Stimulated activated naive CD4-positive, alpha-beta T cell treated with Interleukin-2 at 50 U/mL for 16 hours (primary cell): Measurements from ENCODE around the gene DOCK3.
"Not testable (repeated sequence)": the region's sequence is repeated elsewhere in the genome, so short reads cannot be mapped to it uniquely, and the experiment has no call there.

Experiments
- DNase-seq: peaks from one replicate; lab custom pipeline; 2025; lab: John Stamatoyannopoulos, UW

DOCK3 gene

DNA sequence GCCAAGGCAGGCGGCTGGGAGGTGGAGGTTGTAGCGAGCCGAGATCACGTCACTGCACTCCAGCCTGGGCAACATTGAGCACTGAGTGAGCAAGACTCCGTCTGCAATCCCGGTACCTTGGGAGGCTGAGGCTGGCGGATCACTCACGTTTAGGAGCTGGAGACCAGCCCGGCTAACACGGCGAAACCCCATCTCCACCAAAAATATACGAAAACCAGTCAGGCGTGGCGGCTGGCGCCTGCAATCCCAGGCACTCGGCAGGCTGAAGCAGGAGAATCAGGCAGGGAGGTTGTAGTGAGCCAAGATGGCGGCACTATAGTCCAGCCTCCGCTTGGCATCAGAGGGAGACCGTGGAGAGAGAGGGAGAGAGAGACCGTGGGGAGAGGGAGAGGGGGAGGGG lies 129.6 kb downstream of the DOCK3 start:
- not testable (repeated sequence) for DNase-seq

DNA sequence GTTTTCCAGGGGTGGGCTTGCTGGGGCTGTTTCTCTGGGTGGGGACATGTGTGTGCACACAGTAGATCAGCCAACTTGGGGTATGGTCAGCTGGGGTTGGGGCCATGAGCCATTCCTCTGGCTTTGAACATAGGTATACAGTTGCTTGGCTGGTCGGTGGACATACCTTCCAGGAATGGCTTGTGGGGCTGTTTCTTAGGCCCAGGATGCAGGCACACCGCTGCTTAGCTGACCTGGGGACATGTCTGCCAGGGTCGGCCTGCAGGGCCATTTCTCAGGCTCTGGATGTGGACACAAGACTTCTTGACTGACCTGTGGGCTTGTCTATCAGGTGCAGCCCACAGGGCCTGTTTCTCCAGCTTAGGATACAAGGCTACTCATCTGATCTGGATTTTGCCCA lies 130.6 kb downstream of the DOCK3 start:
- DNase-seq, result no peak

DNA sequence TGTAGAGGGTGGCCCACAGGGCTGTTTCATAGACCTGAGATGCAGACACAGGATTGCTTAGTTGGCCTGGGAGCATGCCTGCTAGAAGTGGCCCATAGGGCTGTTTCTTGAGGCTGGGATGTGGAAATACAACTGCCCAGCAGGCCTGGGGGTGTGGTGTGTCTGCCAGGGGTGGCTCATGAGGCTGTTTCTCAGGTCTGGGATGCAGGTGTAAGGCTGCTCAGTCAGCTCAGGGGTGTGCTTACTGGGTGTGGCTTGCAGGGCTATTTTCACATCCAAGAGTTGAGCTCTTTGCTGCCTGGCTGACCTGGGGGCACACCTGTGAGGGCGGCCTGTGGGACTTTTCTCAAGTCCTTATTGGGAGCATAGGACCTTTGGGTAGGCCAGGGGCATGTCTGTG lies 131.3 kb downstream of the DOCK3 start:
- no peak for DNase-seq

DNA sequence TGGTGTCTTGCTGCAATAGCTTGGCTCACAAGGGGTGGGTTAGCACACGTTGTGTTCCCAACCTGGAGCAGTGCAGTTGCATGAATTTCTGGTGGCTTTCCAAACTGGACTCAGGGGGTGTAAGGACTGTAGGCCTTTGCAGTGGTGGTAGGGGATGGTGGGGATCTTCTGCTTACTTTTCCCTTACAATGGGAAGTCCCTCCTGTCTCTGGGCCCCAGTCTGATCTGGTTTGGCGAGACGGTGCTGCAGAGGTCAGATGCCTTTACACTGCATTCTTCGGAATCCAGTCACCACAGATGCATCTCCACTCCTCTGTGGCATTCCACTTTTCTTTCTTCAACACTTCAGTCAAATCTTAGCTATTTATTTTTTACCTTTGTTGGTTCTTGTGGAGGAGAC lies 132.1 kb downstream of the DOCK3 start:
- no peak for DNase-seq

DNA sequence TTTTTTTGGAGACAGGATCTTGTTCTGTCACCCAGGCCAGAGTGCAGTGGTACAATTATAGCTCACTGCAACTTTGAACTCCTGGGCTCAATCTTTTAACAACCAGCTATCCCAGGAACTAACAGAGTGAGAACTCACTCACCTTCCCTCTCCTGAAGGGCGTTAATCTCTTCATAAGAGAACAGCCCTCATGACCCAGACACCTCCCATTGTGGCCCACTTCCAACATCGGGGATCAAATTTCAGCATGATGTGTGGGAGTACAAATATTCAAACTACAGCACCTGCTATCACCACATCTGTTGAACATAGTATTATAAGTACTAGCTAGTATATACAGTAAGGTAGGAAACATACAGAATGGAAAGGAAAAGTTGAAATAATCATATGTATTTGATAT lies 132.5 kb downstream of the DOCK3 start:
- no peak for DNase-seq

DNA sequence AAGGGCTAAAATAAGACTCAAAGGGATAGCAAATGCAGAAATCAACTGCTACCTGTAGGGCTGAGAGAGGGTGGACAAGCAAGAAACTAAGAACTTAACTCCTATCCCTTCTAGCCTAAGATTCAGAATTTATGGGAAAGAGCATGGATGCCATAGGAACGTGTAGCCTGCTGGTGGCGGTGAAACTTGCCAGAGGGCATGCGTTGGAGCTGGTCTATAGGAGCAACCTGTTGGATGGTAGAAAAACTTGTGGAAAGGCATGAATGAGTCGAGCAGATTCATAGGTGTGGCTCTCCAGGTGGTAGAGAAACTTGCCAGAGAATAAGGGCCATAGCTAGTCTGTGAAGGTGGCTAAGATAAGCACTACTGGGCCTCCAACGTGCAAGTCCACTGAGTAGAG lies 137.2 kb downstream of the DOCK3 start:
- no peak for DNase-seq

DNA sequence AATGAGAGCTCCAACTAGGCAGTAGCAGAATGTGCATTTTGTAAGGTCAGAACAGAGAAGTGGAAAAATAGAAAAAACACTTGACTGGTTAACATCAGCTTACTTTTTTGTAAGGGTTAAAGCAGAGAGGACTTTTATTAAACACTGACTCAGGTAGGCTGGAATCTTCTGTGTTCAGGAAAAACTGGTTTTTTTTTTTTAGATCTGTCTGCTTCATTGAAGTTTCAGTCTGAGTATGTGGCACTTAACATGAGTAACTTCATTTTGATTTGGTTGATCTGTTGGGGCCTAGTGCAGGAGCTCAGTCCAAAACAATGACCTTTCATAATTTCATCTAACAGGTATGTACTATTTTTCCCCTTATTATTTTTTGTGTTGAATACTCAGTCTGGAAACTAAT lies 141.1 kb downstream of the DOCK3 start:
- DNase-seq, result no peak

DNA sequence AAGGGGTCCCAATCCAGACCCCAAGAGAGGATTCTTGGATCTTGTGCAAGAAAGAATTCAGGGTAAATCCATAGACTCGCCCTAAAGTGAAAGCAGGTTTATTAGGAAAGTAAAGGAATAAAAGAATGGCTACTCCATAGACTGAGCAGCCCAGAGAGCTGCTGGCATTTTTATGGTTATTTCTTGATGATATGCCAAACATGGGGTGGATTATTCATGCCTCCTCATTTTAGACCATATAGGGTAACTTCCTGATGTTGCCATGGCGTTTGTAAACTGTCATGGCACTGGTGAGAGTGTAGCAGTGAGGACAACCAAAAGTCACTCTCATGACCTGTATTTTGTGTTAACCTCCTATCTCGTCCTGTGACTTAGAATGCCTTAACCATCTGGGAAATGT lies 142.2 kb downstream of the DOCK3 start:
- DNase-seq, result no peak

DNA sequence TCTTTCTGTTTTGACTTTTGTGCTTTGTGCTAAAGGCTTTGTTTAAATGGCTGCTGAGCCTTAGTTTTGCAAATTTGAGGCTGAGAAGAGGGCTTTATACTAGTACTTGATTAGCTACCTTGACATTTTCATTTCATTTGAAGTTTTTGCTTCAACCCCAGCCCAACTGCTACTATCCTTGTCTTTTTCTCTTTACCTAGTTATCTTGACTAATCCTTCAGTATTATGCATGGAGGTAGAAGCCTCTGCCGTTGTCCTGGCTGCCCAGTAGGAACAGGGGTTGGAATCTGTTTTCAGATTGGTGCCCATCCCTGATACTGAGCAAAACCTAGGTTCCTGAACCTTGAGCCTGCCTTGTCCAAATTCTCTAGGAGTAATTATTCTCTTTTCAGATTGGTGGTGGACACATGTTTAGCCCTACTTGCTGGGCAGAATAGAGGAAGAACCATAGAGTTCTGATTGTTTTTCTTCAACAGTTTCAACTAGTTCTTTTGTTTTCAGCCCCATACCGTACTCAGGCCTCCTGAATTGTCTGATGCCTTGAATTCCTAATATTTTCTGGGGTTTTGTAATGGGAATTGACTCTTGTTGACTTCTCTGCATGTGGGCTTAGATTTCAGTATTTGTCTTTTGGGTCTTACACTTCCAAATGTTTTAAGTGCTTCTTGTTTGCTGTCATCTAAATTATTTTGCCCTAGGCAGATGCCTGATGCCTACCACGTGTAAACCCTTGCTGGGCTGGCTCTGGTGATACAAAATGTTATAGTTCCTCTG lies 143.2 kb downstream of the DOCK3 start:
- no peak for DNase-seq

DNA sequence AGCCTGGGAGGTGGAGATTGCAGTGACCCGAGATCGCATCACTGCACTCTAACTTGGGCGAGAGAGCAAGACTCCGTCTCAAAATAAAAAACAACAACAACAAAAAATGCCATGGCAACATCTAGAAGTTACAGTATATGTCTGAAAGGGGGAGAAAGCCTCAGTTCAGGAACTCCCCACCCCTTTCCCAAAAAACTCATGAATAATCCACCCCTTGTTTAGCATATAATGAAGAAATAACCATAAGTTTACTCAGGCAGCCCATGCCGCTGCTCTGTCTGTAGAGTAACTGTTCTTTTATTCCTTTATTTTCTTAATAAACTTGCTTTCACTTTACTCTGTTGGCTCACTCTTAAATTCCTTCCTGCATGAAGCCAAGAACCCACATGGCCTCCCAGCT lies 145.2 kb downstream of the DOCK3 start:
- DNase-seq, result no peak

DNA sequence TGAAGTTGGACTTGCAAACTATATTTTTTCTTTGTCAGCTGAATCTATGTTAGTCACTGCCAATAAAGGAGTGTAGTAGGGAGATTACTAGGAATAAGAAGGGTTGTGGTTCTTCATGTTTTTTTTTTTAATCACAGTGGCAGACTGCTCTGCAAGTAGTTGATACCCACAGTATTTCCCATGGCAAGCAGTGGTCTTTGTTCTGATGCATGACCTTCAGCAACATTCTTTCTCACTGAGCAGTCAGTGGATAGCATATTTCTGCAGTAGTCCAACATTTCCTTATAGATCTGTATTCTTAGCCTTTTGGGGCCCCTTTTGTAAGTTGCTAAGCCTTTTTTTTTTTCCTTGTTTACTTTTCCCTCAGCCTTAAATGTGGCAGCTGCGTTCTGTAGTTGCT lies 151.1 kb downstream of the DOCK3 start:
- no peak for DNase-seq

DNA sequence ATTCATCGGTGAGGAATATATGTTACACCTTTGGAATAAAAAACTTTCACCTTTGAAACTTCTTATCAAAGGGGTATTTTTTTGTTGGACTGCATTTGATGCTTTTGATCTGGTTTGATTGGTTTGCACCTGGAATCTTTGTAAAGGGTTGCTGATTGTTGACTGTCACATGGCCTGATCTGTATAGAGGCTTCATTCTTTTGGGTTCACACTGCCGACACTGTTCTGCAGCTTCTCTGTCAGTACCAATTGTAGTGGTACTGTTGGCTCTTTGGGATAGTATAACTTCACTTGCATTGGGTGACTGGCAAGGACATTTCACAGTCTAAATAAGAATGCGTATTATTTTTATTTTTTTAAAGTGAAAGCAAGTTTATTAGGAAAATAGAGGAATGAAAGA lies 155.7 kb downstream of the DOCK3 start:
- no peak for DNase-seq

DNA sequence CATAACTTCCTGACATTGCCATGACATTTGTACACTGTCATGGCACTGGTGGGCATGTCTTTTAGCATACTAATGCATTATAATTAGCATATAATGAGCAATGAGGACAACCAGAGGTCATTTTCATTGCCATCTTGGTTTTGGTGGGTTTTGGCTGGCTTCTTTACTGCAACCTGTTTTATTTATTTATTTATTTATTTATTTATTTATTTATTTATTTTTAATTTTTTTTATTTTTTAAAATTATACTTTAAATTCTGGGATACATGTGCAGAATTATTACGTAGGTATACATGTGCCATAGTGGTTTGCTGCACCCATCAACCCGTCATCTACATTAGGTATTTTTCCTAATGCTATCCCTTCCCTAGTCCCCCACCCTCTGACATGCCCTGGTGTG lies 156.3 kb downstream of the DOCK3 start:
- DNase-seq, result not testable (repeated sequence)

DNA sequence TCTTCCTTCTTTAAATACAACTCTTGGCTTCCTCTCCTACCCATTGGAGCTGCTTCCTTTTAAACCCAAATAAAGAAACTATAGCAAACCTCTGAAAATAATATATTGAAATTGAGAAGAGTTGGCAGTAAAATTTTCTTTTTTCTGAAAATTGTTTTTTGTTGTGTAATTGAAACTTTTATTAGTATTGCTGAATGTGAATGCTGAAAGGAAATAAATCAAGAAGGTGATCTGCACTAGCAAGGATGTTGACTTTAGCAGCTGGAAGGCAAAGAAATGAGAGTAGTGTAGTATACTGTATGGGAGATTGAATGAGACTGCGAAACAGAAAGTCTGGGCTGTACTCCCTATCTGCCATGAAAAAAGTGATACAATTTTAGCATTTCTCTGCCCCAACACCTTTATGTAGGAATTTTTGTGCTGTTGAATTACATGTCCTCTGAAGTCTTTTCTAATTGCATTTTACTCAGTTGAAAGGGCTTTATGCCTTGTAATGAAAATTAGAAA lies 166.3 kb downstream of the DOCK3 start:
- no peak for DNase-seq

DNA sequence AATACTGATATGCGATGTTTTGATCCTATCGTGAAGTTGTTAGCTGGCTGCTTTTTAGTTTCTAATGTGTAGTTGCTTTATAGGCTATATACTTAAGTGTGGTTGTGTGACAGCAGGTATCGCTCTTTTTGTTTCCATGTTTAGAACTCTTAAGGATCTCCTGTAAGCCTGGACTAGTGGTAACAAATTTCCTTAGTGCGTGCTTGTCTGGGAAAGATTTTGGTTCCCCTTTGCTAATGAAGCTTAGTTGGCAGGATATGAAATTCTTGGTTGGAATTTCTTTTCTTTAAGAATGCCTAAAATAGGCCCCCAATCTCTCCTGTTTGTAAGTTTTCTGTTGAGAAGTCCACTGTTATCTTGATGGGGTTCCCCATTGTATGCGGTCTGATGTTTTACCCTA lies 173.6 kb downstream of the DOCK3 start:
- no peak for DNase-seq

DNA sequence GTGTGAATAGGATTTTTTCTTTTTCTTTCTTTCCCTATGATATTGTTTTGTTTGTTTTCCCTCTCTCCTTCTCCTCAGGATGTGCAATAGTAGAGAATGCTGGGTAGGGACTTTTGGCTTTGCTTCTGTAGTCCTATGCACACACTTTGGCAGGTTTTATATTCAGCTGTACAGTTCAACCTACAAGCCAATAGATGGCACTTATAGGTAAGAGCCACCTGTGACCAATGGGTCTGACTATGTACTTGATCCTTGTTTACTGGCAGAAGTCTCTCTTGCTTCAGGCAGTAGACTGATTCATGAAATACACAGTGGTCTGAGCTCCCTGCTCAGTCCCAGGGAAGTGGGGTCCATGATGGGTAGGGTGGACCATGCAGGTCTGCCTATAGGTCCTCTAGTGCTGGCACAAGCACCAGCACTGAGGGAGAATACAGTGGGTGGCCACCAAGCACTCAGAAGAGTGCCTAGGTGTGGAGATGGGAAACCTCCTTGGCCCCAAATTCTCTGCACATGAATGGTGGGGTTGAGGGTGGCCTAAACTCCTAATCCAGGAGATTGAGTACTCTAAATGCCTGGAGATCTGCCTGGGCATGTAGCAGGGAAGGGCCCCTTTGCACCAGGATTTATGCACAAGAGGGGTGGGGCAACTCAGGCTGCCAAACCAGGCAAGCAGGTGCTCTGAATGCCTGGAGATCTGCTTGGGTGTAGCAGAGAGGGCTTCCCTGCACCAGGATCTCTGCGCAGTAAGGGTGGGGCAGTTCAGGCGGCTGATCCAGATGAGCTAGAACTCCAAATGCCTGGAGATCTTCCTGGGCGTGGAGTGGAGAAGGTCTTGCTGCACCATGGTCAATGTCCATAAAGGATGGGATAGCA lies 176.1 kb downstream of the DOCK3 start:
- no peak for DNase-seq

DNA sequence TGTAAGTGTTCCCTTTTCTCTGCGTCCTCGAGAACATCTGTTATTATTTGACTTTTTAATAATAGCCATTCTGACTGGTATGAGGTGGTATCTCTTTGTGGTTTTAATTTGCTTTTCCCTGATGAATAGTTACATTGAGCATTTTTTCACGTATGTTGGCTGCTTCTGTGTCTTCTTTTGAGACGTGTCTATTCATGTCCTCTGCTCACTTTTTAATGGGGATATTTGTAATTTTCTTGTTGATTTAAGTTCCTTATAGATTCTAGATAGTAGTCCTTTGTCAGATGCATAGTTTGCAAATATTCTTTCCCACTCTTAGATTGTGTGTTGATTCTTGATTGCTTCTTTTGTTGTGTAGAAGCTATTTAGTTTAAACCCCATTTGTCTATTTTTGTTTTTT lies 179.2 kb downstream of the DOCK3 start:
- no peak for DNase-seq

DNA sequence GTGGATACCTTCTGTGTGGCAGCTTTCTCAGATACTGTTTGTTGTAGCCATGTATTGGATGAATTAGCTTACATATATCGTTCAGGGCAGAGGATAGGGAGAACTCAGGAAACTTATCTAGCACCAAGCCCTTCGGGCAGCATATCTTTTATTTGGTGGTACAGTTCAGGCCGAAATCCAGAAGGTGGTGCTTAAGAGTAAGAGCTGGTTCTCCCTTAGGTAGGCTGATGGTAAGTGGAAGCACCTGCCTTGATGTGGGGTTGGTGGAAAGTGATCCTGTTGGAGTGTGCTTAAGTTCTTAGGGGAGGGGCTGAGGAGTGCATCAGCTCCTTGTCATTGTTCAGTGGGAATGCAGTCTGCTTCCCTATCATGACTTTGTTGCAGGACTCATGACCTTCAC lies 187.5 kb downstream of the DOCK3 start:
- no peak for DNase-seq

DNA sequence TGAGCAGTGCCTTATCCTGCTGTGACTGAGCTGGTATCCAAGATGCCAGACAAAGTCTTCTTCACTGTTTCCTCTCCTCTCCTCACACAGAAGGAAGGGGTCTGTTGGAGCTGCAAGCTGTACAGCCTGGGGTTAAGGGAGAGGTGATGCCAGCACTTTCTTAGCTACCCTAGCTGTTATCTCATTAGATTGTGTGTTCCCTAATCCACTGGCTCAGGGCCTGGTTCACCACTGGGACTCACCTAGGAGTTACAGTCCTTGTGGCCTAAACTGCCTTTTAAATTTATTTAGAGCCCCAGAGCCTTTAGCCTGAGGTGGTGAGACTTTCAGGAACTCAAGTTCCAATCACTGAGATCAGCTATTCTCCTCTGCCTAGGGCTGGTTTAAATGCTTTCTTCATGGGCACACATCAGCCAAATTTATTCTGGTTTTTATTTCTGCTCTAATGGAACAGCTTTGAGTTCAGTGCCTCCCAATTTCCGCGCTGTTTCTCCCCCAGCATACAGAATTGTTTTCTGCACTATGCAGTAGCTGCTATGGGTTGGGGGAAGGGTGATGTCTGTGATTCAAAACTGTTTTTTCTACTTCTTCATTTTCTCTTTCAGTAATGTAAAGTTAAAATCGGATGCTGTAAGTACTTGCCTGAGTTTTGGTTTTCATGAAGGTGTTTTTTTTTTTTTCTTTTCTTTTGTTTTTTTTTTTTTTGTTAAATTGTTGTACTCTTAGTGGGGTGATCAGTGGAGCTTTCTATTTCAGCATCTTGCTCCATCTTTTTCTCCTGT lies 198.8 kb downstream of the DOCK3 start:
- no peak for DNase-seq

DNA sequence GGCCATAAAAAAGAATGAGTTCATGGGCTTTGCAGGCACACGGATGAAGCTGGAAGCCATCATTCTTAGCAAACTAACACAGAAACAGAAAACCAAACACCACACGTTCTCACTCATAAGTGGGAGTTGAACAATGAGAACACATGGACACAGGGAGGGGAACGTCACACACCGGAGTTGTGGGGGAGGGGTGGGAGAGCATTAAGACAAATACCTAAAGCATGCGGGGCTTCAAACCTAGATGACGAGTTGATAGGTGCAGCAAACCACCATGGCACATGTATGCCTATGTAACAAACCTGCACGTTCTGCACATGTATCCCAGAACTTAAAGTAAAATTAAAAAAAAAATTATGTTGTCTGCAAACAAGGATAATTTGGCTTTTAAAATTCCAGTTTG lies 200.1 kb downstream of the DOCK3 start:
- DNase-seq, result not testable (repeated sequence)

DNA sequence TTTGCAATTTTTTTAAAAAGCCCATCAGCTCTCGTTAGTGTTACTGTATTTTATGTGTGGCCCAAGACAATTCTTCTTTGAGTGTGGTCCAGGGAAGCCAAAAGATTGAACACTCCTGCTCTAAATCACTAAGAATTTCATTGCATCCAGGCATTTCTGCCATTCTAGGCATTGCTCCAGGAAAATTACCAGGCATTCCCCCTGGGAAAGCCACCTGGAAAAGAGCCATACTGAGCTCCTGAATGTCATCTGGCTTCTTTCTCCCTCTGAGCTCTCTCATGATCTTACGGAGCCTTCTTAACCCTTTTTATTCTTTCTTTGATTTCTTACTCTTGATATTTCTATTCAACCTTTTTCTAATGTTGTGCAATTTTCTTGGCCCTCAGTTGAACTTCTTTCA lies 202.2 kb downstream of the DOCK3 start:
- DNase-seq, result no peak

DNA sequence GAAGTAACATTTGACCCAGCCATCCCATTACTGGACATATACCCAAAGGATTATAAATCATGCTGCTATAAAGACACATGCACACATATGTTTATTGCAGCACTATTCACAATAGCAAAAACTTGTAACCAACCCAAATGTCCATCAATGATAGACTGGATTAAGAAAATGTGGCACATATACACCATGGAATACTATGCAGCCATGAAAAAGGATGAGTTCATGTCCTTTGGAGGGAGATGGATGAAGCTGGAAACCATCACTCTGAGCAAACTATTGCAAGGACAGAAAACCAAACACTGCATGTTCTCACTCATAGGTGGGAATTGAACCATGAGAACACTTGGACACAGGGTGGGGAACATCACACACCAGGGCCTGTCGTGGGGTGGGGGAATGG lies 208.0 kb downstream of the DOCK3 start:
- DNase-seq, result not testable (repeated sequence)
